ENCODE results near the gene GUCD1. TPM values are rescaled to one million over a fixed set of nuclear protein-coding genes. Genes with fewer than 3 reads are reported as not detected.
A peak's percentile ranks its signal among the peaks of the same experiment; 100 is the strongest.

Gene GUCD1
- total RNA-seq, 4 donors from 2014 or later = 51.6 to 89.7 (median 74.2) TPM

DNA sequence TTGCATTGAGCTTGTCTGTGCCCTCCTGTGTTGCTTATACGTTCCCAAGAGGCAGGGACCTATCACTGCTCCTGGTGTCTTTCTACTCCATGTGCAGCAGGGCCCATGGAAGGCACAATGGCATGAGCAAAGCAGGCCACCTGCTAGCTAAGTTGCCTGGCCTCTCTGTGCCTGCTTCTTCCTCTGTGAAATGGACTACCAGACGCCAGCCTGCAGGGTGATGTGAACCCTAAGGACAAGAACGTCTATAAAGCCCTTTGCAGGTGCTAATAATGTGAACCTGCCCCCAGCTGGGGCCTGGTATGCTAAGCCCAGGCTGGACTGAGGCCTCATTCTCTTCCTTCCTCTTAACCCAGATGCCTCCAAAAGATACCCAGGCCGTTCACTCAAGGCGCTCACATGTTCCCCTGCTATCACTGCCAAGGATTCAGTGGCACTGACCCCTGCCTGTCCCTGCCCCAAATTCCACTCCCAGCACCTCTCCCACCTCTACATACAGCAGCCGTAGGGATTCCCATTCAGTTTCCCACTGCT, 4.0 kb downstream of the GUCD1 start:
- WGBS, 2 donors = 85 to 90% methylated on average over 6 of the region's 6 CpGs
- peaks cover 18 to 20% of the 10 kb centered on the region in 2 donors for H3K36me3 ChIP-seq
- no peak for DNase-seq
- H3K27me3 ChIP-seq = no peaks in the 10 kb centered on the region
- peaks cover 10 to 15% of the 10 kb centered on the region in 2 donors for H3K4me1 ChIP-seq
- H3K4me3 ChIP-seq (replicated peaks in 1 of 3) = no peak overlapping the region
- no peaks in the 10 kb centered on the region for H3K9me3 ChIP-seq
- intact Hi-C loops (cut with DNase I) = no loop called here
- no peak overlapping the region for H3K27ac ChIP-seq
- no peak for TF ChIP-seq POLR2A (IDR thresholded peaks at IDR 0.05)
- TF ChIP-seq, protein P1, sequence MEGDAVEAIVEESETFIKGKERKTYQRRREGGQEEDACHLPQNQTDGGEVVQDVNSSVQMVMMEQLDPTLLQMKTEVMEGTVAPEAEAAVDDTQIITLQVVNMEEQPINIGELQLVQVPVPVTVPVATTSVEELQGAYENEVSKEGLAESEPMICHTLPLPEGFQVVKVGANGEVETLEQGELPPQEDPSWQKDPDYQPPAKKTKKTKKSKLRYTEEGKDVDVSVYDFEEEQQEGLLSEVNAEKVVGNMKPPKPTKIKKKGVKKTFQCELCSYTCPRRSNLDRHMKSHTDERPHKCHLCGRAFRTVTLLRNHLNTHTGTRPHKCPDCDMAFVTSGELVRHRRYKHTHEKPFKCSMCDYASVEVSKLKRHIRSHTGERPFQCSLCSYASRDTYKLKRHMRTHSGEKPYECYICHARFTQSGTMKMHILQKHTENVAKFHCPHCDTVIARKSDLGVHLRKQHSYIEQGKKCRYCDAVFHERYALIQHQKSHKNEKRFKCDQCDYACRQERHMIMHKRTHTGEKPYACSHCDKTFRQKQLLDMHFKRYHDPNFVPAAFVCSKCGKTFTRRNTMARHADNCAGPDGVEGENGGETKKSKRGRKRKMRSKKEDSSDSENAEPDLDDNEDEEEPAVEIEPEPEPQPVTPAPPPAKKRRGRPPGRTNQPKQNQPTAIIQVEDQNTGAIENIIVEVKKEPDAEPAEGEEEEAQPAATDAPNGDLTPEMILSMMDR (IDR thresholded peaks at IDR 0.05) = no peak

DNA sequence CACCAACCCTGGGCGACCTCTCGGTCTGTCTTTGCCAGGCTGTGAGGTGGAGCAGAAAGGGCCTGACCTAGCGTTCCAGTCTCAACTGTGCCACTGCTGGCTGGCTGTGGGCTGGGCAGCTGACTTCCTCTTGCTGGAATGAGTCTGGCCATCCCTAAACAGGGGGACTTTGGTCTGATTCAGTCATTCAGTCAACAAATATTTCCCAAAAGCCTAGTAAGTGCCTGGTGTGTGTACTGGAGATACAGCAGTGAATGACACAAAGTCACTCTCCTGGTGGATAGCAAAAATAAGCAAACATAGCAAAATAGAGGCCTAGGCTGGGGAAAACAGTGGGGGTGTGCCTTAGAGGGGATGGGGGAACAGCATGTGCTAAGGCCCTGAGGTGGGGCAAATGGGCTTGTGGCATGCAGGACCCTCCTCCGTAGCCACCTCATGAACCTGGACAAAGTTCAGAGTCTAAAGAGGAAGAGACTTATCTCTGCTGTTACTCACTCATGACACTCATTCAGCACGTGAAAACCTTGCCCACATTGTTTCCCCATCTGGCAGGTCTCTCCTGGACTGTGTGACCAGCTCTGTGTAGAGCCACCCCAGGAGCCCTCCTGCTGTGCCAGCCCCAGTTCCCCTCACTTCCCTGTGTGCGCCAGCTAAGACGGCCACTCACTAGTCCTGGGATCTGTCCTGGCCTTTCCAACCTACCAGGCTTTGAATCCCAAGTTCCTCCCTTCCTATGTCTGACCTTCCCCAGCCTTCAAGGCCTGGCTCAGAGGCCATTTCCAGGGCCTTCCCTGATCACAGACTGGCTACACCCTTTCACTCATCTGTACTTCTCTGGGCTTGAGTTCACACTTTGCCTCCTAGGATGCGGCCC, 4.7 kb downstream of the GUCD1 start:
- TF ChIP-seq, protein P1 (IDR thresholded peaks at IDR 0.05) = no peak
- no peak for TF ChIP-seq POLR2A (IDR thresholded peaks at IDR 0.05)
- Histone ChIP-seq H3K4me3 (replicated peaks in 1 of 3) (no peak overlapping the region), H3K27ac (no peak overlapping the region), H3K27me3 (no peaks in the 10 kb centered on the region), H3K36me3 (peaks cover 18 to 20% of the 10 kb centered on the region in 2 donors), H3K4me1 (peaks cover 11 to 17% of the 10 kb centered on the region in 2 donors), H3K9me3 (no peaks in the 10 kb centered on the region)
- intact Hi-C loops (cut with DNase I) = no loop called here
- WGBS, 2 donors = 88 to 90% methylated on average over 8 of the region's 8 CpGs
- DNase-seq = no peak

DNA sequence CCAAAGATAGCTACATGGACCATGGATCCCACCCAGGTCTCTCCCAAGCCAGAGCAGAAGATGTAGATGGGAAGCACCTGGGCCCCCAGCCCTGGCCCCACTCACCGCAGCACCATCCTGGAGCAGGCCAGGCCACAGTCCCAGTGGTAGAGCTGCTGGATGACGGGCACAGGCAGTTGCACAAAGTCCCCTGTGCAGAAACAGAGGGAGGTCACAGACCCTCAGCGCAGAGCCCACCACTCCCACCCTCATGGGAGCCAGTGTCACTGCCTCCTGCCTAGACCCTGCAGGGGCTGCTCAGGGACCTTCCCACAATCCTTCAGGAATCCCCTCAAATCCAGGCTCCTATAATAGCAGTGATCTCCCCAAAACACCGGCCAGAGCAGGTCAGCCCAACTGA, 6.1 kb downstream of the GUCD1 start:
- Histone ChIP-seq H3K4me1 (peaks cover 13 to 20% of the 10 kb centered on the region in 2 donors), H3K27ac (no peak overlapping the region)
- intact Hi-C loops (cut with DNase I) = no loop called here

DNA sequence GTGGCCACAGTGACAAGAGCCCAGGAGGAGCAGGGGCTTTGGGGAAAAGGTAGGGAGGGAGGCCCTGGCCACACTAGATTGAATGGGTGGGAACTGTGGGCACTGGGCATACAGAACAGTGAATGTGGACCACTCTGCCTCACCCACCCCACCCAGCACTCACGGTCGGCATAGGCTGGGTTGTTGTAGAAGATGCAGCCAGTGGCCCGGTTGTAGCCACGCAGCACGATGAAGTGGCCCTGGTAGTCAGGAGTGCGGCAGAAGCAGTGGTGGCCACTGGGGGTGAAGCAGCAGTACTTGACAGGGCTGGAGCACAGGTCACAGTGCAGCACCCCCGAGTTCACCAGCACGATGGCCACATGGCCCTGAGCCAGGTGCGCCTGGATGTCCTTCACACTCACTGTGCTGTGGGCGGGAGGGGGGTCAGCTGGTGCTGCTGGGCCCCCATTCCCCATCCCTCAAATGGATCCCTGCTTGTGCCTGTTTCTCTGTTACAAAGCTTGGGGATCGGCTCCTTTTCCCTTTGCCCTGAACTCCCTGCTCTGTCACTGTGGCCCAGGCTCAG, 11.2 kb downstream of the GUCD1 start:
- Histone ChIP-seq H3K9me3 (no peaks in the 10 kb centered on the region), H3K27me3 (no peaks in the 10 kb centered on the region), H3K4me3 (replicated peaks in 1 of 3) (no peak overlapping the region), H3K4me1 (peaks cover 10 to 15% of the 10 kb centered on the region in 2 donors), H3K36me3 (peaks cover 54 to 62% of the 10 kb centered on the region in 2 donors), H3K27ac (peak overlapping the region in 1 of 3 donors; percentile 33)
- intact Hi-C loops (cut with DNase I) = no loop called here
- no peak for TF ChIP-seq POLR2A (IDR thresholded peaks at IDR 0.05)
- TF ChIP-seq, protein P1 (IDR thresholded peaks at IDR 0.05) = no peak
- WGBS, 2 donors = 87 to 93% methylated on average over 5 to 6 of the region's 11 CpGs
- DNase-seq = no peak

More for the DNA sequence above, 6.1 kb downstream of the GUCD1 start:
- DNase-seq = no peak
- 91 to 96% methylated on average over 2 to 4 of the region's 4 CpGs for WGBS, 2 donors
- peaks cover 20 to 22% of the 10 kb centered on the region in 2 donors for H3K36me3 ChIP-seq
- H3K9me3 ChIP-seq = no peaks in the 10 kb centered on the region
- no peak overlapping the region for H3K4me3 ChIP-seq (replicated peaks in 1 of 3)
- TF ChIP-seq, protein P1 (IDR thresholded peaks at IDR 0.05) = no peak
- no peak for TF ChIP-seq POLR2A (IDR thresholded peaks at IDR 0.05)
- no peaks in the 10 kb centered on the region for H3K27me3 ChIP-seq
